H1 (cell line): ENCODE data around the gene CDC42SE1. TPM values are rescaled to one million over a fixed set of nuclear protein-coding genes. Genes with fewer than 3 reads are reported as not detected.

Source experiments
- CTCF ChIA-PET: fragments of 300-600 bp; sonication (Branson Sonifier 250); formaldehyde crosslinking; loops from one replicate; lab custom pipeline; 2021; ENCODE audit not compliant: partially characterized antibody; lab: Charles Lee
- POLR2A ChIA-PET: fragments of 300-600 bp; sonication (Branson Sonifier 250); formaldehyde crosslinking; loops from one replicate; lab custom pipeline; 2021; ENCODE audit warnings: inconsistent platforms; ENCODE audit not compliant: partially characterized antibody; lab: Charles Lee
- DNase-seq, 2 experiments: peaks; one replicate each; pipeline versions ENCODE4 v3.0.0 to v3.0.0-alpha.2; 2010 to 2022; ENCODE audit warnings: low spot score in 2 of 2, low read depth in 1 of 2, mixed read lengths in 1 of 2
- FAIRE-seq: peaks from 2 replicates; lab custom pipeline; 2011; peaks lifted over from hg19 to GRCh38; lab: Jason Lieb, UNC
- H2AFZ ChIP-seq: 2 replicates; pipeline ENCODE4 v1.8.1; 2012; ENCODE audit warnings: low read length, inconsistent platforms
- H2AK5ac ChIP-seq: 2 replicates; pipeline ENCODE4 v1.6.1; 2013; ENCODE audit warnings: low read depth, low read length
- H2BK120ac ChIP-seq: replicated peaks from 2 replicates; pipeline ENCODE3; 2013; ENCODE audit warnings: low read depth, low read length, inconsistent platforms
- H2BK12ac ChIP-seq: 2 replicates; pipeline ENCODE4 v1.6.1; 2013; ENCODE audit warnings: low read depth, low read length
- H2BK15ac ChIP-seq: 2 replicates; pipeline ENCODE4 v1.6.1; 2013; ENCODE audit warnings: low read length
- H2BK20ac ChIP-seq: 2 replicates; pipeline ENCODE4 v1.6.1; 2013; ENCODE audit warnings: low read length
- H2BK5ac ChIP-seq: 2 replicates; pipeline ENCODE4 v1.6.1; 2013; ENCODE audit warnings: low read depth, low read length
- H3K14ac ChIP-seq: 2 replicates; pipeline ENCODE4 v1.6.1; 2013; ENCODE audit warnings: inconsistent platforms; ENCODE audit not compliant: insufficient read length
- H3K18ac ChIP-seq: 2 replicates; pipeline ENCODE4 v1.6.1; 2013; ENCODE audit warnings: low read length; ENCODE audit errors: extremely low read depth
- H3K23ac ChIP-seq: 2 replicates; pipeline ENCODE4 v1.6.1; 2013; ENCODE audit warnings: inconsistent platforms; ENCODE audit not compliant: insufficient read length
- H3K23me2 ChIP-seq: 2 replicates; pipeline ENCODE4 v1.6.1; 2013; ENCODE audit warnings: low read depth, low read length
- H3K27ac ChIP-seq: 2 replicates; pipeline ENCODE4 v1.6.1; 2011; ENCODE audit warnings: low read depth, low read length, inconsistent platforms
- H3K27me3 ChIP-seq, 4 experiments: replicated peaks in 1 of 4; 1 replicate in 1 of 4; 2 replicates in 3 of 4; pipeline versions ENCODE4 v1.6.1 to v1.8.1; 2011 to 2013; ENCODE audit warnings: low read length in 3 of 4, mild to moderate bottlenecking in 3 of 4, inconsistent platforms in 2 of 4, mixed read lengths in 2 of 4, moderate library complexity in 1 of 4; ENCODE audit not compliant: control insufficient read depth in 3 of 4, insufficient read depth in 3 of 4; ENCODE audit errors: extremely low read depth in 1 of 4
- H3K36me3 ChIP-seq, 4 experiments: 2 replicates each; pipeline versions ENCODE4 v1.6.1 to v1.8.1; 2011 to 2013; ENCODE audit warnings: mild to moderate bottlenecking in 4 of 4, low read length in 3 of 4, moderate library complexity in 2 of 4, control low read depth in 1 of 4, inconsistent platforms in 1 of 4; ENCODE audit not compliant: insufficient read depth in 4 of 4, control insufficient read depth in 2 of 4
- H3K4ac ChIP-seq: replicated peaks from 2 replicates; pipeline ENCODE3; 2013; ENCODE audit warnings: low read length, low read depth, mixed read lengths, inconsistent platforms; ENCODE audit not compliant: insufficient read length
- H3K4me1 ChIP-seq, 4 experiments: replicated peaks in 1 of 4; 1 replicate in 1 of 4; 2 replicates in 3 of 4; pipeline versions ENCODE4 v1.6.1 to v1.8.1; 2011 to 2013; ENCODE audit warnings: low read length in 3 of 4, inconsistent platforms in 2 of 4, mixed read lengths in 1 of 4; ENCODE audit not compliant: insufficient read depth in 4 of 4, control insufficient read depth in 3 of 4
- H3K4me2 ChIP-seq, 2 experiments: 2 replicates each; pipeline versions ENCODE4 v1.6.1 to v1.8.1; 2011 to 2013; ENCODE audit warnings: low read depth in 2 of 2, low read length in 2 of 2, control low read depth in 1 of 2, inconsistent platforms in 1 of 2, mild to moderate bottlenecking in 1 of 2; ENCODE audit not compliant: insufficient read depth in 1 of 2
- H3K4me3 ChIP-seq, 4 experiments: fragments of 200-600, 300-600 bp in 1 of 4; sonication (generic), shearing (Covaris generic), sonication (Bioruptor Twin) in 1 of 4; 2 replicates each; pipeline versions ENCODE4 v1.5.1 to v1.8.1; 2011 to 2016; ENCODE audit warnings: low read length in 4 of 4, low read depth in 3 of 4, control low read depth in 2 of 4, inconsistent platforms in 2 of 4, mild to moderate bottlenecking in 2 of 4, mixed read lengths in 1 of 4, moderate library complexity in 1 of 4; ENCODE audit not compliant: insufficient read depth in 2 of 4; ENCODE audit errors: extremely low read depth in 1 of 4
- H3K56ac ChIP-seq: replicated peaks from 2 replicates; pipeline ENCODE3; 2013; ENCODE audit warnings: low read depth, mild to moderate bottlenecking, mixed read lengths, low read length, inconsistent platforms; ENCODE audit not compliant: insufficient read length
- H3K79me1 ChIP-seq: 2 replicates; pipeline ENCODE4 v1.6.1; 2013; ENCODE audit warnings: low read depth, low read length, control low read depth
- H3K79me2 ChIP-seq, 2 experiments: 2 replicates each; pipeline versions ENCODE4 v1.6.1 to v1.8.1; 2012 to 2013; ENCODE audit warnings: low read length in 2 of 2, mild to moderate bottlenecking in 2 of 2, inconsistent platforms in 1 of 2; ENCODE audit not compliant: insufficient read depth in 2 of 2, control insufficient read depth in 1 of 2
- H3K9ac ChIP-seq, 4 experiments: replicated peaks in 1 of 4; 1 replicate in 1 of 4; 2 replicates in 3 of 4; pipeline versions ENCODE4 v1.6.1 to v1.8.1; 2011 to 2013; ENCODE audit warnings: low read depth in 3 of 4, low read length in 3 of 4, control low read depth in 2 of 4, mild to moderate bottlenecking in 2 of 4, moderate library complexity in 2 of 4, inconsistent platforms in 1 of 4; ENCODE audit errors: extremely low read depth in 1 of 4
- H3K9me3 ChIP-seq, 2 experiments: 2 replicates each; pipeline versions ENCODE4 v1.6.1 to v1.8.1; 2012 to 2013; ENCODE audit warnings: mild to moderate bottlenecking in 2 of 2, moderate library complexity in 2 of 2, control low read depth in 1 of 2, inconsistent platforms in 1 of 2, low read depth in 1 of 2, low read length in 1 of 2, mixed read lengths in 1 of 2; ENCODE audit not compliant: insufficient read depth in 2 of 2
- H4K20me1 ChIP-seq, 2 experiments: replicated peaks in 1 of 2; 2 replicates each; pipeline versions ENCODE3 to v1.8.1; 2011 to 2013; ENCODE audit warnings: inconsistent platforms in 2 of 2, low read length in 2 of 2, mild to moderate bottlenecking in 1 of 2; ENCODE audit not compliant: insufficient read depth in 2 of 2, control insufficient read depth in 1 of 2
- H4K5ac ChIP-seq: 2 replicates; pipeline ENCODE4 v1.6.1; 2013; ENCODE audit warnings: low read length, low read depth, mixed read lengths, inconsistent platforms; ENCODE audit not compliant: insufficient read length
- H4K8ac ChIP-seq: 2 replicates; pipeline ENCODE4 v1.8.0; 2013; ENCODE audit warnings: mild to moderate bottlenecking, moderate library complexity, low read length, inconsistent platforms; ENCODE audit not compliant: insufficient read depth; ENCODE audit errors: extremely low read depth
- H4K91ac ChIP-seq: replicated peaks from 2 replicates; pipeline ENCODE3; 2013; ENCODE audit warnings: low read length, mixed read lengths, inconsistent platforms; ENCODE audit not compliant: insufficient read length
- GABPA ChIP-seq: IDR thresholded peaks from 2 replicates; pipeline ENCODE4 v1.6.1; 2011; ENCODE audit warnings: mild to moderate bottlenecking, low read length, moderate library complexity, borderline replicate concordance; ENCODE audit not compliant: insufficient read depth
- POLR2AphosphoS5 ChIP-seq: IDR thresholded peaks from 2 replicates; pipeline ENCODE4 v1.6.1; 2011; ENCODE audit warnings: low read depth, low read length
- WGBS, 2 experiments: shearing (Covaris generic) in 1 of 2; methylation state at CpG; one replicate each; pipeline versions ENCODE4 v1.1.6 to v1.1.7; 2013 to 2015; ENCODE audit warnings: low lambda C conversion rate in 2 of 2, mixed read lengths in 2 of 2, inconsistent platforms in 1 of 2, low coverage in 1 of 2, missing lambda C conversion rate in 1 of 2; ENCODE audit not compliant: insufficient replicate concordance in 2 of 2, insufficient coverage in 1 of 2, insufficient read length in 1 of 2; ENCODE audit errors: extremely low coverage in 1 of 2, missing lambda C conversion rate in 1 of 2; 5-methylcytosine and 5-hydroxymethylcytosine counted together
- polyA plus RNA-seq, 7 experiments: library from polyadenylated mRNA; depleted of rRNA in 3 of 7; stranded (reverse) in 5 of 7; unstranded in 2 of 7; fragments of >200 nt in 5 of 7; fragments of 200-250 nt in 2 of 7; gene quantifications; 1 replicate in 5 of 7; 2 replicates in 1 of 7; 4 replicates in 1 of 7; pipeline versions ENCODE4 v1.2.1 to v1.2.3, GENCODE V29; 2011 to 2013; ENCODE audit warnings: missing spikeins in 2 of 7, mixed read lengths in 2 of 7
- total RNA-seq: library from RNA; stranded (reverse); fragmentation: NEBNext Ultra II Directional; extraction: Animal tissue kit (Norgen Biotek cat#: 25700); gene quantifications from 2 replicates; pipeline ENCODE4 v1.2.1, GENCODE V29; 2021

CDC42SE1 gene
- total and polyA plus RNA-seq, 2 of the 8 experiments (the other 6 are each of a cell fraction or from before 2014, with no cell fraction given), result 30.5 to 74.1 TPM

DNA sequence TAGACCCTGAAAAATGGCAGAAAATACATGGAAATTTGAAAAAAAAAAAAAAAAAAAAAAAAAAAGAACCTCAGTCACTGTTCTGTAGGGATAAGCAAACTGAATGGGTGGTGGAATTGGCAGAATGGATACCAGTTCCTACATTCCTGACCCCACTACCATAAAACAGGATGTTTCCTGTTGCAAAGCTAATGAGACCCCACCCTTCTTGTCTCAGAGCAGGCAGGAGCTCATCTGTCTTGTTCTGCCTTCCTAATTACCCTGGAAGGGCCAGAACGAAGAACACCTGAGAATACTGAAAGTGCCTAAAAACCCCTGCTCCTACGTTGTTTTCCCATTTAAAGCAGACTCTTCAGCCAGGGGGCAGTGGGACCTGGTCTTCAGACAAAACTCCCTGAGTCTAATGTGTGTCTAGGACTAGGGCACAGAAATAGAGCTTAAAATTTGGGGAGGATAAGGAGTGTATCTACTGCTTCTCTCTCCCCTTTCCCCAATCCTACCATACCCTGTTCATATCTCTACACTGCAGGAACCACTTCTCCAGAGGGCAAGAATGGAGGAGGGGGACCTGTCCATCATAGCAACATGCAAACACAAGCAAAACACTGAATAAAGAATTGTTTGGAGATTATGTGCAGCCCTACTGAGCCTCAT, 7.9 kb downstream of the CDC42SE1 start:
- no peak overlapping the region for H4K91ac ChIP-seq
- H3K79me1 ChIP-seq, result peaks cover 8% of the 10 kb centered on the region; the same call in 1 of the 2 replicates
- no peak for TF ChIP-seq GABPA
- TF ChIP-seq POLR2AphosphoS5, result peak; percentile 5; the same call in 1 of the 2 replicates
- H3K4ac ChIP-seq, result no peak overlapping the region
- peaks cover 0 to 6% of the 10 kb centered on the region in 2 experiments; a peak in 2 of 4 replicates for H3K79me2 ChIP-seq
- no peak overlapping the region for H3K4me3 ChIP-seq
- H3K23me2 ChIP-seq, result peaks cover 8% of the 10 kb centered on the region; the same call in 1 of the 2 replicates
- H3K14ac ChIP-seq, result no peak overlapping the region
- ChIA-PET CTCF (interaction anchor here (0.8 to 9.6 kb wide), 3 partner anchors 8 to 56 kb away, joined by 3 to 95 read pairs (median 3); partner anchors contain the start of genes CDC42SE1 and MLLT11), POLR2A (interaction anchor here (0.6 to 7.7 kb wide), 7 partner anchors 8 to 438 kb away, joined by 3 to 107 read pairs (median 3); partner anchors contain the start of genes BNIPL, CDC42SE1, LYSMD1 and MLLT11)
- H3K36me3 ChIP-seq, result peaks cover 16 to 60% (median 38%) of the 10 kb centered on the region in 4 experiments
- H3K27ac ChIP-seq, result no peak overlapping the region
- H3K4me1 ChIP-seq, result peaks cover 0 to 7% (median 3%) of the 10 kb centered on the region in 4 experiments; a peak in 6 of 7 replicates
- H4K20me1 ChIP-seq, result peaks cover 0 to 3% of the 10 kb centered on the region in 2 experiments
- H3K9me3 ChIP-seq, result no peaks in the 10 kb centered on the region
- H2AFZ ChIP-seq, result no peak overlapping the region
- H4K5ac ChIP-seq, result no peak overlapping the region
- no peak overlapping the region for H3K18ac ChIP-seq
- no peak overlapping the region for H2BK120ac ChIP-seq
- FAIRE-seq (no peak), DNase-seq (no peak)
- no peak overlapping the region; a peak in 1 of 7 replicates for H3K9ac ChIP-seq
- H2BK20ac ChIP-seq, result no peak overlapping the region
- no peak overlapping the region for H2BK15ac ChIP-seq
- no peak overlapping the region for H2BK12ac ChIP-seq
- no peaks in the 10 kb centered on the region for H3K27me3 ChIP-seq
- 87% methylated on average over 2 of the region's 2 CpGs; no CpG with 5 or more reads in 1 of the 2 experiments for WGBS, 2 experiments
- no peak overlapping the region for H2AK5ac ChIP-seq
- H3K4me2 ChIP-seq, result no peak overlapping the region
- no peak overlapping the region for H3K23ac ChIP-seq
- H2BK5ac ChIP-seq, result no peak overlapping the region
- H4K8ac ChIP-seq, result no peak overlapping the region
- no peak overlapping the region for H3K56ac ChIP-seq
